COLO668 (cell line): ENCODE data around the gene MAN1A1.
"Not testable (repeated sequence)": the region's sequence is repeated elsewhere in the genome, so short reads cannot be mapped to it uniquely, and the experiment has no call there.

Source experiments
- DNase-seq: peaks from one replicate; lab custom pipeline; 2025; ENCODE audit not compliant: unreplicated experiment; lab: John Stamatoyannopoulos, UW

Gene MAN1A1

GRCh38 chr6:119174879-119175817 is 174.4 kb downstream of the MAN1A1 start:
- no peak for DNase-seq

GRCh38 chr6:119174085-119174445 is 175.5 kb downstream of the MAN1A1 start:
- DNase-seq, result no peak

GRCh38 chr6:119173249-119174084 is 176.1 kb downstream of the MAN1A1 start:
- no peak for DNase-seq

- no peak for DNase-seq
These were observed 176.7 kb downstream of the MAN1A1 start for GRCh38 chr6:119172824-119173223.

GRCh38 chr6:119171864-119172588 is 177.5 kb downstream of the MAN1A1 start:
- no peak for DNase-seq

- no peak for DNase-seq
These were observed 178.3 kb downstream of the MAN1A1 start for GRCh38 chr6:119171088-119171841.

- DNase-seq, result no peak
These were observed 179.0 kb downstream of the MAN1A1 start for GRCh38 chr6:119170447-119171087.

GRCh38 chr6:119170103-119170446 is 179.5 kb downstream of the MAN1A1 start:
- no peak for DNase-seq

- not testable (repeated sequence) for DNase-seq
These were observed 180.2 kb downstream of the MAN1A1 start for GRCh38 chr6:119169355-119169754.

GRCh38 chr6:119166024-119166784 is 183.4 kb downstream of the MAN1A1 start:
- no peak for DNase-seq

- no peak for DNase-seq
These were observed 186.6 kb downstream of the MAN1A1 start for GRCh38 chr6:119163006-119163405.

GRCh38 chr6:119162134-119162775 is 187.3 kb downstream of the MAN1A1 start:
- DNase-seq, result no peak

GRCh38 chr6:119161438-119161837 is 188.1 kb downstream of the MAN1A1 start:
- DNase-seq, result no peak

GRCh38 chr6:119160911-119161310 is 188.7 kb downstream of the MAN1A1 start:
- DNase-seq, result no peak

- DNase-seq, result no peak
These were observed 191.3 kb downstream of the MAN1A1 start for GRCh38 chr6:119158057-119158848.

- DNase-seq, result no peak
These were observed 192.1 kb downstream of the MAN1A1 start for GRCh38 chr6:119157506-119157815.

GRCh38 chr6:119156757-119157505 is 192.6 kb downstream of the MAN1A1 start:
- DNase-seq, result no peak

GRCh38 chr6:119156082-119156481 is 193.5 kb downstream of the MAN1A1 start:
- not testable (repeated sequence) for DNase-seq
